ENCODE data around the gene NETO1.
A peak's percentile ranks its signal among the peaks of the same experiment; 100 is the strongest.

NETO1 gene

DNA sequence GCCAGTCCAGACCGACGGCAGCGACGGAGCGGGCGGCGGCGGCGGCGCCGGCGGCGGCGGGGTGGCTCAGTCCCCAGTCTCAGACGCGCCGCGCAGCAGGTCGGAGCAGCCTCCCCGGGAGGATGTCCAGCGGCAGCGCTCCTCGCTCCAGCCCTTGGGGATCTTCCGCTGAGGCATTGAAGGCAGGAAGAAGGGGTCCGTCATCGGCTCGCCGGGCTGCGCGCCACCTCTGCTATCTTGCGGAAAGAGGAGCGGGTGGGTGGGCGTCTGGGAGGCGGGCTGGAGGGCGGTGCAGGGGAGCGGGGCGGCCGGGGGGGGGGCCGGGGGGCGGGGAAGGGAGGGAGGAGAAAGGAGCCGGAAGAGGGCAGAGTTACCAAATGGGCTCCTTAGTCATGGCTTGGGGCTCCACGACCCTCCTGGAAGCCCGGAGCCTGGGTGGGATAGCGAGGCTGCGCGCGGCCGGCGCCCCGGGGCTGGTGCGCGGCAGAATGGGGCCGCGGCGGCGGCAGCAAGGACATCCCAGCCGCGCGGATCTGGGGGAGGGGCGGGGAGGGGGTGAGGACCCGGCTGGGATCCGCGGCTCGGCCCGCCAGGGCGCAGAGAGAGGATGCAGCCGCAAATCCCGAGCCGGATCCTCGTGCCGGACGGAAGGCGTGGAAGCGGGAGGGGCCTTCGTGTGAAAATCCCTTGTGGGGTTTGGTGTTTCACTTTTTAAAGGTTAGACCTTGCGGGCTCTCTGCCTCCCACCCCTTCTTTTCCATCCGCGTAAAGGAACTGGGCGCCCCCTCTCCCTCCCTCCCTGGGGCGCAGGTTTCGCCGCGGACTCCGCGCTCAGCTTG is at the start of gene NETO1:
TSS of gene NETO1 (minus strand) at position 242 of the 839 bp plus-strand sequence. CDS start 696 bp downstream, outside the sequence.
- H3K4me3 ChIP-seq: peak within 1 kb of the TSS; percentile 66
- no peak within 1 kb of the TSS for H3K27ac ChIP-seq
- DNase-seq (ENCODE audit: low spot score): no peak
- TF ChIP-seq, protein P1, sequence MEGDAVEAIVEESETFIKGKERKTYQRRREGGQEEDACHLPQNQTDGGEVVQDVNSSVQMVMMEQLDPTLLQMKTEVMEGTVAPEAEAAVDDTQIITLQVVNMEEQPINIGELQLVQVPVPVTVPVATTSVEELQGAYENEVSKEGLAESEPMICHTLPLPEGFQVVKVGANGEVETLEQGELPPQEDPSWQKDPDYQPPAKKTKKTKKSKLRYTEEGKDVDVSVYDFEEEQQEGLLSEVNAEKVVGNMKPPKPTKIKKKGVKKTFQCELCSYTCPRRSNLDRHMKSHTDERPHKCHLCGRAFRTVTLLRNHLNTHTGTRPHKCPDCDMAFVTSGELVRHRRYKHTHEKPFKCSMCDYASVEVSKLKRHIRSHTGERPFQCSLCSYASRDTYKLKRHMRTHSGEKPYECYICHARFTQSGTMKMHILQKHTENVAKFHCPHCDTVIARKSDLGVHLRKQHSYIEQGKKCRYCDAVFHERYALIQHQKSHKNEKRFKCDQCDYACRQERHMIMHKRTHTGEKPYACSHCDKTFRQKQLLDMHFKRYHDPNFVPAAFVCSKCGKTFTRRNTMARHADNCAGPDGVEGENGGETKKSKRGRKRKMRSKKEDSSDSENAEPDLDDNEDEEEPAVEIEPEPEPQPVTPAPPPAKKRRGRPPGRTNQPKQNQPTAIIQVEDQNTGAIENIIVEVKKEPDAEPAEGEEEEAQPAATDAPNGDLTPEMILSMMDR (IDR thresholded peaks at IDR 0.05): no peak

DNA sequence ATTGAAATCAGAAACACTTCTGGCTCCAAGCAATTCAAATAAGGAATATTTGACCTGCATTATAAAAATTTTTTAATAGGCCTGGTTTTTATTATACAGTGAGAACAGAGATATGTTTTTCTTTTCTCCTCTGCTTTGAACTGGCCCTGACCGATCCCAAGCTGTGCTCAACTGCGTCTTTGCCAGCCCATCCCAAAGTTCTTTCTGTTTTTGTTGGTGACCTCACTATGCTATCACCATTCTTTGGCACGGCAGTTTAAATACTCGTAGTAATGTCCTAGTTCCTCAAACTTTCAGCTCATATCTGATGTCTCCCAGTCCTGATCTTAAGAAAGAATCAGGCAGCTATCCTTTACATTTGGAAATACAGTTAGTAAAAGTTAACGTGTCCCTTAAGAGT is 42.3 kb upstream of the NETO1 start:
- TF ChIP-seq, protein P1 (IDR thresholded peaks at IDR 0.05): no peak
- no peak overlapping the region for H3K4me3 ChIP-seq
- DNase-seq (ENCODE audit: low spot score): no peak
- no peak overlapping the region for H3K27ac ChIP-seq

GRCh38 chr18:72908181-72908580 is 40.4 kb upstream of the NETO1 start:
- no peak for DNase-seq (ENCODE audit: low spot score)
- TF ChIP-seq, protein P1 (IDR thresholded peaks at IDR 0.05): no peak
- no peak overlapping the region for H3K4me3 ChIP-seq
- H3K27ac ChIP-seq: no peak overlapping the region

DNA sequence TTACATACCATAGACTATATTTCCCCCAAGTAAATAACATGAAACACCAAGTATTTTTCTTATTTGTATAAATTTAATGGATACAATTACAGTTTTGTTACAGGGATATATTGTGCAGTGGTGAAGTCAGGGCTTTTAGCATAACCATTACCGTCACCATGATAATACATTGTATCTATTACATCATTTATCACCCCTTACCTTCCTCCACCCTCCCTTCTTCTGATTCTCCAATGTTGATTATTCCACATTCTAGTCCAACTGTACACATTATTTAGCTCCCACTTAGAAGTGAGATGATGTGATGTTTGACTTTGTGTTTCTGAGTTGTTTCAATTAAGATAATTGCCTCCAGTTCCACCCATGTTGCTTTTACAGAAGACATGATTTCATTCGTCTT is 35.2 kb upstream of the NETO1 start:
- no peak overlapping the region for H3K4me3 ChIP-seq
- no peak overlapping the region for H3K27ac ChIP-seq
- TF ChIP-seq, protein P1 (IDR thresholded peaks at IDR 0.05): no peak
- no peak for DNase-seq (ENCODE audit: low spot score)

- Histone ChIP-seq H3K27ac (no peak overlapping the region), H3K4me3 (no peak overlapping the region)
- no peak for DNase-seq (ENCODE audit: low spot score)
- TF ChIP-seq, protein P1 (IDR thresholded peaks at IDR 0.05): no peak
Measured at GRCh38 chr18:72899338-72899737, 31.6 kb upstream of the NETO1 start.

DNA sequence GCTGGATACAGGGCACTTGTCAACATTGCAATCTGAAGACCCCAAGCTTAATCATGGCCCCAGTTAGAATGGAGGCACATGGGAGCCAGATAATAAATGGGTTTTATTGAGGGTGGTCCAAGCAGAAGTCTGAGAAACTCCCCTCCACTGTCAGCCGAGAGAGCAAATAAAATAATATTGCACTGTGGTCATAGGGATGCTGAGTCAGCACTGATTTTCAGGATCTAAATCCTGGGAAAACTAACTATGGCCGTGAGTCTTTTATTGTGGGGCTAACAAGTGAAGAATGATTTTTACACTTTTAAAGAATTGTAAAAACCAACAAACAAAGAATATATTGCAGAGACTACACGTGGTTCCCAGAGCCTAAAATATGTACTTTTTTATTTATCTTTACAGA is 31.1 kb upstream of the NETO1 start:
- Histone ChIP-seq H3K4me3 (no peak overlapping the region), H3K27ac (no peak overlapping the region)
- TF ChIP-seq, protein P1 (IDR thresholded peaks at IDR 0.05): no peak
- DNase-seq (ENCODE audit: low spot score): no peak

- TF ChIP-seq, protein P1 (IDR thresholded peaks at IDR 0.05): no peak
- no peak overlapping the region for H3K27ac ChIP-seq
- no peak for DNase-seq (ENCODE audit: low spot score)
- H3K4me3 ChIP-seq: no peak overlapping the region
Measured at GRCh38 chr18:72895548-72895947, 27.8 kb upstream of the NETO1 start.
